HCT116 (cell line): Measurements from ENCODE around the gene APOL3. TPM values are rescaled to one million over a fixed set of nuclear protein-coding genes. Genes with fewer than 3 reads are reported as not detected.
"Not testable (repeated sequence)": the region's sequence is repeated elsewhere in the genome, so short reads cannot be mapped to it uniquely, and the experiment has no call there.

Source experiments
- ATAC-seq: fragments of 200-7000 bp; cut with Tn5 transposase; 2 replicates; pipeline ENCODE4 v1.9.1; 2020; ENCODE audit warnings: mild to moderate bottlenecking, moderate library complexity
- BruUV-seq: library from RNA; stranded (reverse); fragments of 400-500 nt; replicated peaks from 2 replicates; lab custom pipeline; 2021; lab: Mats Ljungman, UMichigan
- CTCF ChIA-PET: fragments of 300-600 bp; sonication (Branson Sonifier 250); formaldehyde crosslinking; loops from one replicate; lab custom pipeline; 2021; ENCODE audit warnings: antibody characterized with exemption; lab: Charles Lee
- POLR2A ChIA-PET: fragments of 300-600, 350-600 bp; sonication (Branson Sonifier 250); formaldehyde crosslinking; loops from one replicate; lab custom pipeline; 2021; ENCODE audit warnings: antibody characterized with exemption; lab: Charles Lee
- RAD21 ChIA-PET, 2 experiments: fragments of 300-600 bp; sonication (Branson Sonifier 250); formaldehyde crosslinking; loops; one replicate each; lab custom pipeline; 2023; ENCODE audit warnings: low total read pairs in 2 of 2; ENCODE audit not compliant: uncharacterized antibody in 2 of 2, unreplicated experiment in 2 of 2, low non-redundant PET in 1 of 2; lab: Charles Lee
- DNase-seq: peaks from one replicate; pipeline ENCODE4 v3.0.0-alpha.2; 2010; ENCODE audit warnings: low read depth, low spot score
- H2AFZ ChIP-seq: fragments of 200-600 bp; shearing (Covaris generic), sonication (generic); 2 replicates; pipeline ENCODE4 v1.6.1; 2017; ENCODE audit warnings: low read depth, mixed run types, mixed read lengths, antibody characterized with exemption, low read length; ENCODE audit not compliant: poor library complexity, severe bottlenecking
- H3K27ac ChIP-seq: 2 replicates; pipeline ENCODE4 v1.5.1; 2012; ENCODE audit warnings: low read depth, low read length
- H3K27me3 ChIP-seq: fragments of 200-600 bp; sonication (generic); 2 replicates; pipeline ENCODE4 v1.6.1; 2016; ENCODE audit warnings: mixed run types, low read length, mixed read lengths; ENCODE audit not compliant: insufficient read depth
- H3K36me3 ChIP-seq, 2 experiments: fragments of 200-500 bp in 1 of 2; fragments of 200-600 bp in 1 of 2; sonication (Bioruptor generic) in 1 of 2; sonication (generic) in 1 of 2; 2 replicates each; pipeline versions ENCODE4 v1.5.1 to v1.6.1; 2014 to 2016; ENCODE audit warnings: low read length in 2 of 2, inconsistent platforms in 1 of 2, mixed read lengths in 1 of 2, mixed run types in 1 of 2; ENCODE audit not compliant: insufficient read depth in 2 of 2, control insufficient read depth in 1 of 2
- H3K4me1 ChIP-seq, 2 experiments: fragments of 200-600 bp in 1 of 2; sonication (generic) in 1 of 2; 2 replicates each; pipeline versions ENCODE4 v1.5.1 to v1.6.1; 2012 to 2017; ENCODE audit warnings: low read length in 2 of 2, inconsistent platforms in 1 of 2, mild to moderate bottlenecking in 1 of 2, mixed read lengths in 1 of 2, mixed run types in 1 of 2, moderate library complexity in 1 of 2; ENCODE audit not compliant: insufficient read depth in 2 of 2, control insufficient read depth in 1 of 2
- H3K4me2 ChIP-seq: fragments of 200-600 bp; sonication (generic); 2 replicates; pipeline ENCODE4 v1.6.1; 2017; ENCODE audit warnings: mixed run types, low read length, mixed read lengths
- H3K4me3 ChIP-seq, 2 experiments: fragments of 200-600 bp in 1 of 2; sonication (generic) in 1 of 2; replicated peaks in 1 of 2; 2 replicates each; pipeline ENCODE4 v1.5.1; 2011 to 2016; ENCODE audit warnings: low read length in 2 of 2, control low read depth in 1 of 2, low read depth in 1 of 2, mild to moderate bottlenecking in 1 of 2, mixed read lengths in 1 of 2, mixed run types in 1 of 2
- H3K79me2 ChIP-seq: fragments of 200-600 bp; sonication (generic); 2 replicates; pipeline ENCODE4 v1.6.1; 2017; ENCODE audit warnings: mild to moderate bottlenecking, mixed run types, low read length, moderate library complexity, mixed read lengths; ENCODE audit not compliant: insufficient read depth
- H3K9ac ChIP-seq: fragments of 200-600 bp; sonication (generic); 2 replicates; pipeline ENCODE4 v1.6.1; 2016; ENCODE audit warnings: low read length, mixed read lengths
- H3K9me2 ChIP-seq: fragments of 200-600 bp; sonication (generic), shearing (Covaris generic); 2 replicates; pipeline ENCODE4 v1.6.1; 2017; ENCODE audit warnings: mixed run types, mild to moderate bottlenecking, moderate library complexity; ENCODE audit not compliant: insufficient read depth
- H3K9me3 ChIP-seq, 2 experiments: fragments of 200-500 bp in 1 of 2; fragments of 200-600 bp in 1 of 2; sonication (Bioruptor generic) in 1 of 2; sonication (generic) in 1 of 2; 2 replicates each; pipeline ENCODE4 v1.6.1; 2014 to 2017; ENCODE audit warnings: low read length in 2 of 2, mixed read lengths in 2 of 2, inconsistent platforms in 1 of 2, low read depth in 1 of 2, mild to moderate bottlenecking in 1 of 2, mixed run types in 1 of 2, moderate library complexity in 1 of 2; ENCODE audit not compliant: control insufficient read depth in 1 of 2, insufficient read depth in 1 of 2
- H4K20me1 ChIP-seq: fragments of 200-600 bp; sonication (generic), shearing (Covaris generic); 2 replicates; pipeline ENCODE4 v1.6.1; 2017; ENCODE audit warnings: mixed run types, mild to moderate bottlenecking, moderate library complexity; ENCODE audit not compliant: insufficient read depth
- CBX3 ChIP-seq: IDR thresholded peaks from 2 replicates; pipeline ENCODE4 v1.6.1; 2012; ENCODE audit warnings: low read depth
- CEBPB ChIP-seq: IDR thresholded peaks from 2 replicates; pipeline ENCODE4 v1.6.1; 2012; ENCODE audit warnings: low read depth
- EGR1 ChIP-seq: IDR thresholded peaks from 2 replicates; pipeline ENCODE4 v1.6.1; 2012; ENCODE audit warnings: low read depth
- EZH2 ChIP-seq: fragments of 200-600 bp; sonication (generic); IDR thresholded peaks from 2 replicates; pipeline ENCODE4 v1.6.1; 2017; ENCODE audit warnings: antibody characterized with exemption, mixed run types
- FOSL1 ChIP-seq: IDR thresholded peaks from 2 replicates; pipeline ENCODE4 v1.6.1; 2012; ENCODE audit warnings: low read depth
- JUND ChIP-seq: IDR thresholded peaks from 2 replicates; pipeline ENCODE4 v1.6.1; 2012
- MAX ChIP-seq: IDR thresholded peaks from 2 replicates; pipeline ENCODE4 v1.6.1; 2012
- POLR2A ChIP-seq: IDR thresholded peaks from 2 replicates; pipeline ENCODE4 v1.7.0; 2011; ENCODE audit warnings: borderline replicate concordance; ENCODE audit not compliant: insufficient read depth, insufficient read length; ENCODE audit errors: extremely low read depth
- SIN3A ChIP-seq: IDR thresholded peaks from 2 replicates; pipeline ENCODE4 v1.6.1; 2012; ENCODE audit warnings: low read depth
- SP1 ChIP-seq: IDR thresholded peaks from 2 replicates; pipeline ENCODE4 v1.6.1; 2012; ENCODE audit warnings: low read depth
- SRF ChIP-seq: IDR thresholded peaks from 2 replicates; pipeline ENCODE4 v1.6.1; 2012; ENCODE audit warnings: low read depth
- TCF7L2 ChIP-seq: IDR thresholded peaks from 2 replicates; pipeline ENCODE4 v1.7.0; 2011; ENCODE audit warnings: borderline replicate concordance, inconsistent platforms; ENCODE audit not compliant: insufficient read depth, insufficient read length; ENCODE audit errors: extremely low read depth
- YY1 ChIP-seq: IDR thresholded peaks from 2 replicates; pipeline ENCODE4 v1.6.1; 2011; ENCODE audit warnings: low read length, low read depth, moderate library complexity, mild to moderate bottlenecking; ENCODE audit not compliant: insufficient replicate concordance; ENCODE audit errors: extremely low read depth
- ZBTB33 ChIP-seq: IDR thresholded peaks from 2 replicates; pipeline ENCODE4 v1.6.1; 2011; ENCODE audit warnings: mild to moderate bottlenecking, low read length, moderate library complexity; ENCODE audit not compliant: insufficient replicate concordance; ENCODE audit errors: extremely low read depth
- ZFX ChIP-seq: fragments of 450-650 bp; IDR thresholded peaks from 2 replicates; pipeline ENCODE4 v1.6.1; 2017
- intact Hi-C: fragments of 100-400 bp; cut with micrococcal nuclease; formaldehyde crosslinking; loops from 2 replicates; pipeline ENCODE4 v1.10.0; 2022
- total RNA-seq: library from RNA; stranded (reverse); gene quantifications from one replicate; pipeline ENCODE4 v1.2.1, GENCODE V29; 2021; ENCODE audit not compliant: unreplicated experiment

APOL3 gene
- total RNA-seq, 1 experiment from 2014 or later = 0.49 TPM

GRCh38 chr22:36101756-36102155, 58.8 kb downstream of the APOL3 start:
- H3K4me1 ChIP-seq = peaks cover 0 to 4% of the 10 kb centered on the region in 2 experiments; a peak in 2 of 4 replicates
- no peaks in the 10 kb centered on the region for H4K20me1 ChIP-seq
- H3K4me3 ChIP-seq = no peak overlapping the region
- no peak for DNase-seq
- intact Hi-C loops = no loop called here
- H2AFZ ChIP-seq = no peak overlapping the region
- ChIA-PET POLR2A (no interaction called here), RAD21 (no interaction called here), CTCF (interaction anchor here (1.1 kb wide), 1 partner anchor 36 kb away, joined by 3 read pairs; no protein-coding TSS in a partner anchor)
- no peaks in the 10 kb centered on the region for H3K79me2 ChIP-seq
- no peaks in the 10 kb centered on the region for H3K27me3 ChIP-seq
- ATAC-seq = no peak
- H3K9ac ChIP-seq = no peak overlapping the region
- no peak overlapping the region for H3K4me2 ChIP-seq
- H3K9me3 ChIP-seq = no peaks in the 10 kb centered on the region
- H3K27ac ChIP-seq = no peak overlapping the region
- BruUV-seq = no TSS peak
- H3K36me3 ChIP-seq = no peaks in the 10 kb centered on the region
- TF ChIP-seq FOSL1 = no peak
- no peak for TF ChIP-seq SP1
- no peak for TF ChIP-seq SIN3A
- no peak for TF ChIP-seq MAX
- TF ChIP-seq CEBPB = no peak
- no peak for TF ChIP-seq EGR1
- no peak for TF ChIP-seq POLR2A
- no peak for TF ChIP-seq TCF7L2
- no peak for TF ChIP-seq CBX3
- TF ChIP-seq SRF = no peak
- no peak for TF ChIP-seq ZBTB33
- no peak for TF ChIP-seq ZFX
- no peak for TF ChIP-seq EZH2
- TF ChIP-seq JUND = no peak
- no peak for TF ChIP-seq YY1
- H3K9me2 ChIP-seq = no peaks in the 10 kb centered on the region

GRCh38 chr22:36100908-36101307, 59.6 kb downstream of the APOL3 start:
- BruUV-seq, H2AFZ ChIP-seq, H3K4me3 ChIP-seq, H3K4me1 ChIP-seq, H3K4me2 ChIP-seq, H3K9ac ChIP-seq, RAD21 ChIA-PET, H4K20me1 ChIP-seq, intact Hi-C loops, CTCF ChIA-PET, ATAC-seq, POLR2A ChIA-PET, DNase-seq, H3K27me3 ChIP-seq, H3K9me2 ChIP-seq, H3K9me3 ChIP-seq, H3K36me3 ChIP-seq, H3K79me2 ChIP-seq, H3K27ac ChIP-seq: not testable (repeated sequence)
